Osteoblast (primary cell): ENCODE results near the gene ZNF613. TPM values are rescaled to one million over a fixed set of nuclear protein-coding genes. Genes with fewer than 3 reads are reported as not detected.
"Not testable (repeated sequence)": the region's sequence is repeated elsewhere in the genome, so short reads cannot be mapped to it uniquely, and the experiment has no call there.

Source experiments
- DNase-seq: peaks from one replicate; pipeline ENCODE4 v3.0.0; 2011; ENCODE audit warnings: low spot score, mixed read lengths; ENCODE audit not compliant: insufficient read length; ENCODE audit errors: missing footprints
- H2AFZ ChIP-seq: 2 replicates; pipeline ENCODE4 v1.6.0; 2011; ENCODE audit warnings: mild to moderate bottlenecking, low read length
- H3K27ac ChIP-seq: 2 replicates; pipeline ENCODE4 v1.5.1; 2011; ENCODE audit warnings: mild to moderate bottlenecking, low read depth, low read length, moderate library complexity
- H3K27me3 ChIP-seq: 2 replicates; pipeline ENCODE4 v1.6.0; 2012; ENCODE audit warnings: mild to moderate bottlenecking, control low read depth, inconsistent platforms, low read length, moderate library complexity; ENCODE audit not compliant: insufficient read depth
- H3K36me3 ChIP-seq: 2 replicates; pipeline ENCODE4 v1.5.1; 2011; ENCODE audit warnings: mild to moderate bottlenecking, low read length, control low read depth, moderate library complexity; ENCODE audit not compliant: insufficient read depth
- H3K4me1 ChIP-seq: 2 replicates; pipeline ENCODE4 v1.5.1; 2011; ENCODE audit warnings: mild to moderate bottlenecking, low read length, control low read depth, moderate library complexity; ENCODE audit not compliant: insufficient read depth
- H3K4me2 ChIP-seq: 2 replicates; pipeline ENCODE4 v1.6.0; 2011; ENCODE audit warnings: mild to moderate bottlenecking, low read length; ENCODE audit not compliant: insufficient read depth
- H3K4me3 ChIP-seq: fragments of 200-600 bp; sonication (generic); 3 replicates; pipeline ENCODE4 v1.5.1; 2012; ENCODE audit warnings: mild to moderate bottlenecking, low read length, inconsistent platforms; ENCODE audit not compliant: insufficient read depth
- H3K79me2 ChIP-seq: 2 replicates; pipeline ENCODE4 v1.6.0; 2012; ENCODE audit warnings: mild to moderate bottlenecking, low read length, control low read depth, inconsistent platforms; ENCODE audit not compliant: insufficient read depth
- H3K9me3 ChIP-seq: 2 replicates; pipeline ENCODE4 v1.5.1; 2011; ENCODE audit warnings: low read depth, low read length, control low read depth
- H4K20me1 ChIP-seq: 2 replicates; pipeline ENCODE4 v1.6.0; 2012; ENCODE audit warnings: mild to moderate bottlenecking, low read length, control low read depth; ENCODE audit not compliant: insufficient read depth
- total RNA-seq: library from RNA; depleted of rRNA; stranded (reverse); fragments of >200 nt; gene quantifications from 2 replicates; pipeline ENCODE4 v1.2.3, GENCODE V29; 2012
- TF ChIP-seq, protein P1 (sequence below): IDR thresholded peaks from 2 replicates; pipeline ENCODE4 v1.5.1; 2011; ENCODE audit warnings: mild to moderate bottlenecking, low read depth, low read length, moderate library complexity; ENCODE audit errors: extremely low read depth

ZNF613 gene
- total RNA-seq, 1 donor = 6.5 TPM

GRCh38 chr19:51903192-51903591 is 24.1 kb upstream of the ZNF613 start:
- Histone ChIP-seq H2AFZ (no peak overlapping the region), H3K27ac (no peak overlapping the region), H3K36me3 (peaks cover 12% of the 10 kb centered on the region), H3K27me3 (peaks cover 3% of the 10 kb centered on the region), H3K4me2 (peak overlapping the region; percentile 90), H4K20me1 (no peaks in the 10 kb centered on the region), H3K79me2 (peaks cover 47% of the 10 kb centered on the region), H3K4me1 (peaks cover 7% of the 10 kb centered on the region), H3K4me3 (no peak overlapping the region), H3K9me3 (no peaks in the 10 kb centered on the region)
- DNase-seq = no peak
- TF ChIP-seq, protein P1, sequence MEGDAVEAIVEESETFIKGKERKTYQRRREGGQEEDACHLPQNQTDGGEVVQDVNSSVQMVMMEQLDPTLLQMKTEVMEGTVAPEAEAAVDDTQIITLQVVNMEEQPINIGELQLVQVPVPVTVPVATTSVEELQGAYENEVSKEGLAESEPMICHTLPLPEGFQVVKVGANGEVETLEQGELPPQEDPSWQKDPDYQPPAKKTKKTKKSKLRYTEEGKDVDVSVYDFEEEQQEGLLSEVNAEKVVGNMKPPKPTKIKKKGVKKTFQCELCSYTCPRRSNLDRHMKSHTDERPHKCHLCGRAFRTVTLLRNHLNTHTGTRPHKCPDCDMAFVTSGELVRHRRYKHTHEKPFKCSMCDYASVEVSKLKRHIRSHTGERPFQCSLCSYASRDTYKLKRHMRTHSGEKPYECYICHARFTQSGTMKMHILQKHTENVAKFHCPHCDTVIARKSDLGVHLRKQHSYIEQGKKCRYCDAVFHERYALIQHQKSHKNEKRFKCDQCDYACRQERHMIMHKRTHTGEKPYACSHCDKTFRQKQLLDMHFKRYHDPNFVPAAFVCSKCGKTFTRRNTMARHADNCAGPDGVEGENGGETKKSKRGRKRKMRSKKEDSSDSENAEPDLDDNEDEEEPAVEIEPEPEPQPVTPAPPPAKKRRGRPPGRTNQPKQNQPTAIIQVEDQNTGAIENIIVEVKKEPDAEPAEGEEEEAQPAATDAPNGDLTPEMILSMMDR = no peak

- peak within 1 kb of the TSS; percentile 90 for H3K4me2 ChIP-seq
- H3K27me3 ChIP-seq = peaks cover 3% of the 10 kb centered on the region
- H2AFZ ChIP-seq = peak within 1 kb of the TSS; percentile 92
- DNase-seq = peak; percentile 93
- peaks cover 7% of the 10 kb centered on the region for H3K4me1 ChIP-seq
- peaks cover 41% of the 10 kb centered on the region for H3K79me2 ChIP-seq
- TF ChIP-seq, protein P1 = no peak
- peak within 1 kb of the TSS; percentile 46 for H3K27ac ChIP-seq
- H3K9me3 ChIP-seq = no peaks in the 10 kb centered on the region
- no peaks in the 10 kb centered on the region for H4K20me1 ChIP-seq
- H3K4me3 ChIP-seq = peak within 1 kb of the TSS; percentile 90
- peaks cover 2% of the 10 kb centered on the region for H3K36me3 ChIP-seq
Measured at GRCh38 chr19:51904331-51905165, 22.7 kb upstream of the ZNF613 start, which contains the start of gene ZNF649. TSS of gene ZNF649 (minus strand) at chr19:51905017. CDS start at chr19:51900107, 4,910 bp downstream.

- peaks cover 3% of the 10 kb centered on the region for H3K27me3 ChIP-seq
- no peak overlapping the region for H3K27ac ChIP-seq
- H3K36me3 ChIP-seq = no peaks in the 10 kb centered on the region
- TF ChIP-seq, protein P1 = no peak
- H3K4me2 ChIP-seq = peak overlapping the region; percentile 90
- no peaks in the 10 kb centered on the region for H3K9me3 ChIP-seq
- H3K4me1 ChIP-seq = peaks cover 7% of the 10 kb centered on the region
- H3K79me2 ChIP-seq = peaks cover 37% of the 10 kb centered on the region
- peak overlapping the region; percentile 90 for H3K4me3 ChIP-seq
- H2AFZ ChIP-seq = peak overlapping the region; percentile 92
- H4K20me1 ChIP-seq = no peaks in the 10 kb centered on the region
- DNase-seq = no peak
Measured at GRCh38 chr19:51905206-51905605, 22.1 kb upstream of the ZNF613 start.

- not testable (repeated sequence) for DNase-seq, H3K4me2 ChIP-seq, H3K4me1 ChIP-seq, H3K4me3 ChIP-seq, H3K9me3 ChIP-seq, H3K36me3 ChIP-seq, H3K27ac ChIP-seq, H4K20me1 ChIP-seq, H3K27me3 ChIP-seq
- Histone ChIP-seq H2AFZ (peak overlapping the region; percentile 92), H3K79me2 (peaks cover 33% of the 10 kb centered on the region)
Measured at GRCh38 chr19:51905639-51906038, 21.6 kb upstream of the ZNF613 start.

- not testable (repeated sequence) for H3K36me3 ChIP-seq, H4K20me1 ChIP-seq, H3K4me3 ChIP-seq, H3K4me2 ChIP-seq, H3K9me3 ChIP-seq, H3K27me3 ChIP-seq, DNase-seq, H3K4me1 ChIP-seq, H3K27ac ChIP-seq
- H3K79me2 ChIP-seq = peaks cover 28% of the 10 kb centered on the region
- H2AFZ ChIP-seq = peak overlapping the region; percentile 29
Measured at GRCh38 chr19:51906108-51906507, 21.2 kb upstream of the ZNF613 start.

DNA sequence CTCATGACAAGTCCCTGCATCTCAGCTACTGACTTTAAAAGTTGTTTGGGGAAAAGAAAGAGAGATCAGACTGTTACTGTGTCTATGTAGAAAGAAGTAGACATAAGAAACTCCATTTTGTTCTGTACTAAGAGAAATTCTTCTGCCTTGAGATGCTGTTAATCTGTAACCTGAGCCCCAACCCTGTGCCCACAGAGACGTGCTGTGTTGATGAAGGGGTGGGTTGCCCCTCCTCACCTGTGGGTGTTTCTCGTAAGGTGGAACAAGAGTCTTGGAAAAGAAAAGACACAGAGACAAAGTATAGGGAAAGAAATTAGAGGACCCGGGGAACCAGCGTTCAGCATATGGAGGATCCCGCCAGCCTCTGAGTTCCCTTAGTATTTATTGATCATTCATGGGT is 19.3 kb upstream of the ZNF613 start:
- not testable (repeated sequence) for DNase-seq, H3K4me3 ChIP-seq, H3K4me1 ChIP-seq, H3K9me3 ChIP-seq, H4K20me1 ChIP-seq, H3K36me3 ChIP-seq, H2AFZ ChIP-seq, H3K27me3 ChIP-seq, H3K27ac ChIP-seq, H3K4me2 ChIP-seq
- H3K79me2 ChIP-seq = peaks cover 12% of the 10 kb centered on the region
